ENCODE measurements around the gene KCTD20.
"Not testable (repeated sequence)": the region's sequence is repeated elsewhere in the genome, so short reads cannot be mapped to it uniquely, and the experiment has no call there.

The KCTD20 gene

GRCh38 chr6:36442671-36443470 is at the start of gene KCTD20, which contains the start of gene PXT1:
Gene KCTD20 (plus strand): TSS chr6:36443000. CDS start chr6:36470098, 27,098 bp downstream.
Gene PXT1 (minus strand): TSS chr6:36442854. CDS start chr6:36426082, 16,772 bp downstream.
- Histone ChIP-seq H3K9me3 (ENCODE audit: control insufficient read depth, insufficient read depth, low read length) (no peaks in the 10 kb centered on the region), H3K36me3 (ENCODE audit: insufficient read depth, low read length) (no peaks in the 10 kb centered on the region), H3K9ac (ENCODE audit: low read depth, low read length) (peak within 1 kb of the TSS; percentile 65), H3K4me1 (ENCODE audit: insufficient read depth, low read length) (peaks cover 12% of the 10 kb centered on the region)

DNA sequence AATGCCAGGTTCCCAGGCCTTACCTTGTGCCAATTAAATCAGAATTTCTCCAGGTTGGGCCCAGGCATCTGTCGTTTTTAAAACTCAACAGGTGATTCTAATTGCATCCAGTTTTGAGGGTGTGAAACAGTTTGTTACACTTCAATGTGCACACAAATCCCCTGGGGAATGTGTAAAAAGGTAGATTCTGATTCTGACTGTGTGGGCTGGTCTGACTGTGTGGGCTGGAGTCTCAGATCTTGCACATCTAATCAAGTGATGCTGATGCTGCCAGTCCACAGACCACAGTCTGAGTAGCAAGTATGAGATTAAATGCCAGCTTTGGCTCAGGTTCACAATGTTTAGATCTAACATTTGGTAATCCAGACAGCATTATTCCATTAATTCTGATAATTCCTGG is 42.8 kb upstream of the KCTD20 start:
- Histone ChIP-seq H3K9ac (ENCODE audit: low read depth, low read length) (no peak overlapping the region), H3K4me1 (ENCODE audit: insufficient read depth, low read length) (no peaks in the 10 kb centered on the region), H3K9me3 (ENCODE audit: control insufficient read depth, insufficient read depth, low read length) (no peaks in the 10 kb centered on the region), H3K36me3 (ENCODE audit: insufficient read depth, low read length) (no peaks in the 10 kb centered on the region)

DNA sequence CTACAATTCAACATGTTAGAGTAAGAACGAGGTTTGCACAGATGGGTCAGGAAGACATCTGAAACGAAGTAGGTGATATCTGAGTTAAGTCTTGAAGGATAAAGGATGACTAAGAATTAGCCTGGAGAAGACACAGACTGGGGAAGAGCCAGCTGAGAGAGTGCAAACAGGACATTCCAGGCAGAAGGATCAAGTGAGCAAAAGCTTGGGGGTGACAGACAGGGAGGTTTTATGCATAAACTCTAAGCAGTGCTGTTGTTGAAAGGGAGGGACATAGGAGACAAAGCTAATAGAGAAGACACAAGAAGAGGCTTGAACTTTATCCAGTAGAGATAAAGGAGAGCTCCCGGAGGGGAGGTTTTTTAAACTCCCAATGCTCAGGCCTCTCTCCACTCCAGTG is 40.3 kb upstream of the KCTD20 start:
- Histone ChIP-seq H3K9ac (ENCODE audit: low read depth, low read length) (no peak overlapping the region), H3K4me1 (ENCODE audit: insufficient read depth, low read length) (no peaks in the 10 kb centered on the region), H3K9me3 (ENCODE audit: control insufficient read depth, insufficient read depth, low read length) (no peaks in the 10 kb centered on the region), H3K36me3 (ENCODE audit: insufficient read depth, low read length) (no peaks in the 10 kb centered on the region)

DNA sequence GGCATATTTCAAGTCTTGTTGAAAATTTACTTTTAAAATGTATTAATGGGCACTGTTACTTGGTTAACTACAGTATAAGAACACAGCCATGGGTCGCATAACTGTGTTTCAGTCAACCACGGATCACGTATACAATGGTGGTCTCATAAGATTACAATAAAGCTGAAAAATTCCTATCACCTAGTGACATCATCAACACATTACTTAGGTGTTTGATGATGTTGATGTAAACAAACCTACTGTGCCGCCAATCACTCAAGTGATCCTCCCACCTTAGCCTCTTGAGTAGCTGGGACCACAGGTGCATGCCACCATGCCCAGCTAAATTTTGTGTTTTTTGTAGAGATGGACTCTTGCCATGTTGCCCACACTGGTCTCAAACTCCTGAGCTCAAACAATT is 38.6 kb upstream of the KCTD20 start:
- no peaks in the 10 kb centered on the region for H3K9me3 ChIP-seq (ENCODE audit: control insufficient read depth, insufficient read depth, low read length)
- no peak overlapping the region for H3K9ac ChIP-seq (ENCODE audit: low read depth, low read length)
- no peaks in the 10 kb centered on the region for H3K36me3 ChIP-seq (ENCODE audit: insufficient read depth, low read length)
- H3K4me1 ChIP-seq (ENCODE audit: insufficient read depth, low read length), result no peaks in the 10 kb centered on the region

DNA sequence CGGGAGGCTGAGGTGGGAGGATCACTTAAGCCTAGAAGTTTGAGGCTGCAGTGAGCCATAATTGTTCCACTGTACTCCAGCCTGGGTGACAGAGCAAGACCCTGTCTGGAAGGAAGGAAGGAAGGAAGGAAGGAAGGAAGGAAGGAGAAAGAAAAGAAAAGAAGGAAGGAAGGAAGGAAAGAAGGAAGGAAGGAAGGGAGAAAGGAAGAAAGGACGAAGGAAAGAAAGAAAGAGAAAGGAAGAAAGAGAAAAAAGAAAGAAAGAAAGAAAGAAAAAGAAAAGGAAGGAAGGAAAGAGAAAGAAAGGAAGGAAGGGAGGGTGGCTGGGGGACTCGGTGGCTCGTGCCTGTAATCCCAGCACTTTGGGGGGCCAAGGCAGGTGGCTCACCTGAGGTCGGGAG is 33.1 kb upstream of the KCTD20 start:
- H3K9me3 ChIP-seq (ENCODE audit: control insufficient read depth, insufficient read depth, low read length); H3K36me3 ChIP-seq (ENCODE audit: insufficient read depth, low read length); H3K9ac ChIP-seq (ENCODE audit: low read depth, low read length); H3K4me1 ChIP-seq (ENCODE audit: insufficient read depth, low read length): not testable (repeated sequence)

DNA sequence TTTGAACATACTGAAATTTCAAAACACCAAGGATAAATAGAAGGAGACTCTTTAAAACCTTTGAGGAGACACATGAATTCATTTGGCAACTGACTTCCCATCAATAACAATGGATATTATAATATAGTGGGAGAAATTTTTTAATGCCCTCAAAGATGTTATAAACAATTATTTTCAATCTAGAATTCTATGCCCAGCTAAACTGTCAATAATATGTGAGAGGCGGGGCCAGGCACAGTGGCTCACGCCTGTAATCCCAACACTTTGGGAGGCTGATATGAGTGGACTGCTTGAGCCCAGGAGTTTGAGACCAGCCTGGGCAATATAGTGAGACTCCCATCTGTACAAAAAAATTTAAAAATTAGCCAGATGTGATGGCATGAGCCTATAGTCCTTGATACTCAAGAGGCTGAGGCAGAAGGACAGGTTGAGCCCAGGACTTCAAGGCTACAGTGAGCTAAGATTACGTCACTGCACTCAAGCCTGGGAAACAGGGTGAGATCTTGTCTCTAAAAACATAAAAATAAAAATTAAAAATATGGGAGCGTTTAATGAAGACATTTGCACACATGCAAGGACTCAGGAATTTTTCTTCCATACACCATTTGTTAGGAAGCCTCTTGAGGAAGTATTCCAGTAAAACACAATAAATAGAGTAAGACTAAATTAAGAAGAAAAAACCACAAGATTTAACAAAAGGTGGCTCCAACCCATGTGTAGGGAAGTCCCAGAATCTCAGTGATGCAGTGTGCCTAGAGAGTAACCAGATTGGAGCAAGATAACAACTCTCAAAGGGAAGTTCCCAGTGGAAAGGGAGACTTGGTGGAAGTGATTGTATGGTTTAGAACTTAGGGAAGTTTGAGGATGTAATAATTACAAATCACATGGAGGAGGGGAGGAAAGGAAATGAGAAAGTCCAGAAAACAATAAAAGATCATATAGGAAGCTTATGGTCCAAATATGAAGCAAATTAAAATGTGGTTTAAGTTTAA is 29.0 kb upstream of the KCTD20 start:
- Histone ChIP-seq H3K9me3 (ENCODE audit: control insufficient read depth, insufficient read depth, low read length) (no peaks in the 10 kb centered on the region; the same call in 1 of the 2 replicates), H3K36me3 (ENCODE audit: insufficient read depth, low read length) (no peaks in the 10 kb centered on the region), H3K9ac (ENCODE audit: low read depth, low read length) (no peak overlapping the region), H3K4me1 (ENCODE audit: insufficient read depth, low read length) (no peaks in the 10 kb centered on the region; the same call in 1 of the 2 replicates)

DNA sequence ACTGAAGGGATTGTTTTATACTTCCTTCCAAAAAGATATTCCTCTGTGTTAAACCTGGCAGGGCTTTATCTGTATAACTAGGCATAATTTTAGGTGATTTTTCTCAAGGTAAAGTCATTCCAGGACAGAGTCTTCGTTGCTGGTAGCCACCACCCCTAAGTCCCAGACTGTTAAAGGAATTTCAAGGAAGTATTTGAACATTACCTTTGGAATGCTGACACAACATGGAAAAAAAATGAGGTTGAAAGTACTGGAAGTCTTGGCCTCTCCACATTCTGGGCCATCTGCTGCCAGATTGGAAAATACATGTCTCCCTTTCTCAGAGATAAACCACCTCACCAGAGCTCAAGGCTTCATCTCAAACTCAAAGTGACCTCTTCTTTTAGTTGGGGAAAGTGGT is 28.3 kb upstream of the KCTD20 start:
- Histone ChIP-seq H3K9me3 (ENCODE audit: control insufficient read depth, insufficient read depth, low read length) (no peaks in the 10 kb centered on the region; the same call in 1 of the 2 replicates), H3K9ac (ENCODE audit: low read depth, low read length) (no peak overlapping the region), H3K4me1 (ENCODE audit: insufficient read depth, low read length) (no peaks in the 10 kb centered on the region; the same call in 1 of the 2 replicates), H3K36me3 (ENCODE audit: insufficient read depth, low read length) (no peaks in the 10 kb centered on the region)

DNA sequence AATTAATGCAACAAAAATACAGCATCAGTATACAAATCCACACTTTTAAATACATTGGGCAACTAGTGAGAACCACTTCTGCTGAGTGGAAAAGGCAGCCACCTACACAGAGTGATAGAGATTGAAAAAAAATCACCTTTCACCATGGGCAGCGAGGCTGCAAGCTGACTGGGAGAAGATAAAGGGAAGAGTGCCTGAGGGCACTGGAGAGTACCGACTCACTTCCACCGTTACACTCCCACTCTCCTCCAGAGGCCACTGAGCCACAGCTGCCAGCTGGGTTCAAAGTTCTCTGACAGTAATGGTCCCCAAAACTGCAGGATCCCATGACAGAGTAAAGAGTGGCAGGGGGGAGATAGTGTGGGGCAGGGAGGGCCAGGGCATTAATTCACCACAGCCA is 24.2 kb upstream of the KCTD20 start:
- Histone ChIP-seq H3K9ac (ENCODE audit: low read depth, low read length) (no peak overlapping the region), H3K36me3 (ENCODE audit: insufficient read depth, low read length) (no peaks in the 10 kb centered on the region), H3K4me1 (ENCODE audit: insufficient read depth, low read length) (no peaks in the 10 kb centered on the region; the same call in 1 of the 2 replicates), H3K9me3 (ENCODE audit: control insufficient read depth, insufficient read depth, low read length) (no peaks in the 10 kb centered on the region; the same call in 1 of the 2 replicates)

DNA sequence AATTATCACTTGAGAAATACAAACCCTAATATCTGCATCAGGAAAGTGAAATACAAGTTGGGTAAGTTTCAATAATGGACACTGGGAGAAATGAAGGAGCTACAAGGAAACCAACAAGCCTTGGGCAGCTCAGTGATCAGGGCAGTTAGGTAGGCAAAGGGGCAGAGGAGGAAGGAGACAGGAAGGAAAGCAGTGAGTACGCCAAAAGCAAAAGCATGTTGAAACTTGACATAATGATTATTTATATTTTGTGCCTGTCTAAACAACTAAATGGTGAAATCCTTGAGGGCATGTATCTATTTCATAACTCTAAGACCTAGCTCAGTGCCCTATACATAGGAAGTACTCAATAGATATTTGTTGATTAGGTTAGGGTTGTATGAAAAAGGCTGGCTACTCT is 23.5 kb upstream of the KCTD20 start:
- Histone ChIP-seq H3K36me3 (ENCODE audit: insufficient read depth, low read length) (no peaks in the 10 kb centered on the region), H3K4me1 (ENCODE audit: insufficient read depth, low read length) (no peaks in the 10 kb centered on the region; the same call in 1 of the 2 replicates), H3K9ac (ENCODE audit: low read depth, low read length) (no peak overlapping the region), H3K9me3 (ENCODE audit: control insufficient read depth, insufficient read depth, low read length) (no peaks in the 10 kb centered on the region)

DNA sequence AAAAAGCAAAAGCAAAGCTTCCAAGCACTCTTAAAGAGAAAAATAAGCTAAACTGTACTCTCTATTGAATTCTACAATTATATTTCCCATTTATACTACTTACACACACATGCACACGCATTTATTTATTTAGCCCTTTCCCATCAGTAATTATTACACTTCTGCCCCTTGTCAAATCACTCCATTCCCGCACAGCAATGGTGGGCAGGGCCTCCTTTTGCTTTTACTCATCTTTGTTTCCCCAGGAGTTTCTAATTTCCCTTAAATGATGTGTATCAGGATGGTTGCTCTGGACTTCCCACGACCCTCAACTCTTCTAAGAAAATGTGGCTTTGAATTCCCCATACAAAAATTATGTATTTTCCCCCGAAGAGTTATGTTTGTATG is 20.1 kb upstream of the KCTD20 start:
- Histone ChIP-seq H3K9me3 (ENCODE audit: control insufficient read depth, insufficient read depth, low read length) (no peaks in the 10 kb centered on the region), H3K4me1 (ENCODE audit: insufficient read depth, low read length) (no peaks in the 10 kb centered on the region; the same call in 1 of the 2 replicates), H3K36me3 (ENCODE audit: insufficient read depth, low read length) (no peaks in the 10 kb centered on the region), H3K9ac (ENCODE audit: low read depth, low read length) (peak overlapping the region; percentile 86)

GRCh38 chr6:36423101-36423824 is 19.5 kb upstream of the KCTD20 start:
- Histone ChIP-seq H3K9ac (ENCODE audit: low read depth, low read length) (peak overlapping the region; percentile 86), H3K36me3 (ENCODE audit: insufficient read depth, low read length) (no peaks in the 10 kb centered on the region), H3K9me3 (ENCODE audit: control insufficient read depth, insufficient read depth, low read length) (no peaks in the 10 kb centered on the region), H3K4me1 (ENCODE audit: insufficient read depth, low read length) (no peaks in the 10 kb centered on the region; the same call in 1 of the 2 replicates)

DNA sequence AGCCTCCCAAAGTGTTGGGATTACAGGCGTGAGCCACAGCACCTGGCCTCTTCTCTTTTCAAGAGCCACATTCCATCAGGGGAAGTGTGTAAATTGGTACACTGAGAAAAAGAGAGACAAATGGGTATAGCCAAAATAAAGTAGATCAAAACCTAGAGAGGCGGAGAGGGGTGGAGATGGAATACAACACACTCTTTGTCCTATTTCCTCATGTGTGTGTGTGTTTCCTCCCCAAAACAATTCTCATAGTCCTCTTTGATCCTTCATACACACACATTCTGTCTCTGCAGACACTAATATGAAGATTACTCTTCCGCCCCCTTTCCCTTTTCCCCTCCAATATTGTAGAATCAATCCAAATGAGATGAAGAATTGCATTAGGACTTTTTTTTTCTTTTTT is 16.2 kb upstream of the KCTD20 start:
- no peaks in the 10 kb centered on the region for H3K36me3 ChIP-seq (ENCODE audit: insufficient read depth, low read length)
- no peak overlapping the region for H3K9ac ChIP-seq (ENCODE audit: low read depth, low read length)
- H3K9me3 ChIP-seq (ENCODE audit: control insufficient read depth, insufficient read depth, low read length), result no peaks in the 10 kb centered on the region
- no peaks in the 10 kb centered on the region for H3K4me1 ChIP-seq (ENCODE audit: insufficient read depth, low read length)

GRCh38 chr6:36428911-36429310 is 13.9 kb upstream of the KCTD20 start:
- H3K9ac ChIP-seq (ENCODE audit: low read depth, low read length), result no peak overlapping the region
- H3K9me3 ChIP-seq (ENCODE audit: control insufficient read depth, insufficient read depth, low read length), result no peaks in the 10 kb centered on the region
- H3K36me3 ChIP-seq (ENCODE audit: insufficient read depth, low read length), result no peaks in the 10 kb centered on the region
- peaks cover 8% of the 10 kb centered on the region for H3K4me1 ChIP-seq (ENCODE audit: insufficient read depth, low read length)

DNA sequence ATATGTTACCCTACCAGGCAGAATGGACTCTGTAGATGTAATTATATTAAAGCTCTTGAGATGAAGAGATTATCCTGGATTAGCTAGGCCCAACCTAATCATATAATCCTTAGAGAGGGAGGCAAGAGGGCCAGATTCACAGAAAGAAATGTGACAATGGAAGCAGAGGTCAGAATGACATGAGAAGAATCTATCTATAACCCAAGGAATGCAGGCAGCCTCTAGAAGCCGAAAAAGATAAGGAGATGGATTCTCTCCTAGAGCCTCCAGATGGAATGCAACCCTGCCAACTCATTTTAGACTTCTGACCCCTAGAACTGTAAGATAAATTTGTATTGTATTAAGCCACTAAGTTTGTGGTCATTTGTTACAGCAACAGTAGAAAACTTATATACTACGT is 12.4 kb upstream of the KCTD20 start:
- Histone ChIP-seq H3K36me3 (ENCODE audit: insufficient read depth, low read length) (no peaks in the 10 kb centered on the region), H3K9ac (ENCODE audit: low read depth, low read length) (no peak overlapping the region), H3K9me3 (ENCODE audit: control insufficient read depth, insufficient read depth, low read length) (no peaks in the 10 kb centered on the region), H3K4me1 (ENCODE audit: insufficient read depth, low read length) (peaks cover 8% of the 10 kb centered on the region)
